Duodenal mucosa (tissue), 2 donors: ENCODE data around the gene ZNF521.

Experiments
- H3K27ac ChIP-seq: one replicate; pipeline ENCODE4 v1.7.0; 2013; ENCODE audit warnings: low read depth, low read length
- H3K27me3 ChIP-seq, 2 donors: one replicate each; pipeline ENCODE4 v1.7.0; 2013; ENCODE audit warnings: low read length in 2 of 2, control low read depth in 1 of 2; ENCODE audit not compliant: insufficient read depth in 2 of 2, control insufficient read depth in 1 of 2
- H3K36me3 ChIP-seq, 2 donors: one replicate each; pipeline ENCODE4 v1.7.0; 2013; ENCODE audit warnings: low read length in 2 of 2, control low read depth in 1 of 2; ENCODE audit not compliant: insufficient read depth in 2 of 2, control insufficient read depth in 1 of 2
- H3K4me1 ChIP-seq, 2 donors: one replicate each; pipeline ENCODE4 v1.7.0; 2013; ENCODE audit warnings: low read length in 2 of 2, control low read depth in 1 of 2; ENCODE audit not compliant: insufficient read depth in 2 of 2, control insufficient read depth in 1 of 2
- H3K4me3 ChIP-seq, 2 donors: one replicate each; pipeline ENCODE4 v1.7.0; 2013; ENCODE audit warnings: low read length in 2 of 2, low read depth in 1 of 2
- H3K9ac ChIP-seq, 2 donors: one replicate each; pipeline ENCODE4 v1.7.0; 2013; ENCODE audit warnings: low read length in 2 of 2, low read depth in 1 of 2
- H3K9me3 ChIP-seq, 2 donors: one replicate each; pipeline ENCODE4 v1.7.0; 2013; ENCODE audit warnings: low read length in 2 of 2, control low read depth in 1 of 2; ENCODE audit not compliant: control insufficient read depth in 1 of 2

ZNF521 gene

DNA sequence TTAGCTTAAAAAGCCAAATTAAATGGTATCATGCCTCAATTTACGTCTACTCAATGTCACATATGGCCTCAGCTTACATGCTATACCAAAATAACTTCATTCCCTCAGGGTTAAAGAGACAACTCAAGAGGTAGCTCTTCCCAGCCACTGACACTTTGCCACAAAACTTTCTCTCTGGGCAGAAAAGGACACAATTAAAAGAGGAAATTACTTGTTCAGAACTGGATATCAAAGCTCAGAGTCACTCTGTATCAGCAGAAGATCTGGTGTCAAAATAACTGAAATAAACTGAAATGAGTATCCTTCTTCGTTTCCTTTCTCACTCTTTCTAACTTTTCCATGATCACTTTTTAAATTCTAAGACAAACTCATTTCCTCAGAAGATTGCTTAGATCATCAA, 108.7 kb downstream of the ZNF521 start:
- no peak overlapping the region for H3K9ac ChIP-seq
- no peaks in the 10 kb centered on the region for H3K36me3 ChIP-seq
- H3K4me3 ChIP-seq: no peak overlapping the region
- no peak overlapping the region for H3K27ac ChIP-seq
- no peaks in the 10 kb centered on the region for H3K9me3 ChIP-seq
- H3K27me3 ChIP-seq: no peaks in the 10 kb centered on the region
- no peaks in the 10 kb centered on the region for H3K4me1 ChIP-seq

DNA sequence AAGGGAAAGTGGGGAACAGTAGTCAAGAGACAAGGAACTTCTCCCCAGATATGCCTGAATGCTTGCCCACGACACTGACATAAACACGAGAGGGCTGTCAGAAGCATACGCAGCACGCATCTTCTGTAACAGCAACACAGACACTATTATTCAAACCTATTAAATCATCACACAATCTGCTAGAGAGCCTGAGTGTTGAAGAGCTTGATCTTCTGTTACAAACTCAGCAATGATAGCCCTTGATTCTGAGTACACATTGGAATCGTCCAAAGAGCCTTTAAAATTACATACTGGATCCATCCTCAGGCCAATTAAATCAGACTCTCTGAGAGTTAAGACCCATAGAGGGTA, 111.6 kb downstream of the ZNF521 start:
- H3K9me3 ChIP-seq: no peaks in the 10 kb centered on the region
- no peaks in the 10 kb centered on the region for H3K4me1 ChIP-seq
- H3K27ac ChIP-seq: no peak overlapping the region
- H3K27me3 ChIP-seq: no peaks in the 10 kb centered on the region
- no peaks in the 10 kb centered on the region for H3K36me3 ChIP-seq
- H3K9ac ChIP-seq: no peak overlapping the region
- H3K4me3 ChIP-seq: no peak overlapping the region

DNA sequence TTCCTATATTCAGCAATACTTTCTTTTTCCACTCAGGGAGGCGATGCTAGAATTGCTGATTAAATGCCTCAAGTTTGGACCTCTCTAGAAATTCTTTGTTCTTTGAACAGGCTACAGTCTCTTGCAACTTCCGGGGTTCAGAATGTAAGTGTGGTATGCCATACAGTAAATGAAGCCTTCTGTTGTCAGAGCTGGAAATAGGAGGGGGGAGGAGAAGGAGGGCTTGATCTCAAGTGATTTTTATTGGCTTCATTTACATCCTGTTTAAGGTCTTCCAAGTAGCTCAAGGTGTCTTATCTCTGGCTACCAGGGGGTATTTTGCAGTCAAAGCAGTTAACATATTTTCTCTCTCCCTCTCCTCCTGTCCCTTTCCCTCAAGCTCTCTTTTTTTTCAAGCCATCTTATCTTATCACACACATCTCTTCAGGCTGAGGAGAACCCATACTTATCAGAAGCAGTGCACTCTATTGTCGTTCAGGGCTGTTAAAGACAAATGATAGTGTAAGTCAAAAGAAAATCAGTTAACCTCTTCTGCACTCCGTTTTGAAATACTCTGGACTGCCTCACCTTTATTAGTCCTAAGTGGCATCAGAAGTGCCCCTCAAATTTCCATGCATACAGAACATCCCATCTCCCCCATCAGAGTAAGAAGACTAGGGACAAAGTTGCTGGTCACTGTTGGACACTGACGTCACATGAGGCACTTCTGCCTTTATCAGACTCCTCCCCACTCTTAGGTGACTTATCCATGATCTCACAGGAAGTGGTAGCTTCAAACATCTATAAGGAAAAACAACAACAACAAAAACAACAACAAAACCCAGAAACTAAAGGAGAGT, 112.2 kb downstream of the ZNF521 start:
- no peak overlapping the region for H3K27ac ChIP-seq
- no peaks in the 10 kb centered on the region for H3K36me3 ChIP-seq
- H3K9me3 ChIP-seq: no peaks in the 10 kb centered on the region
- no peaks in the 10 kb centered on the region for H3K4me1 ChIP-seq
- H3K4me3 ChIP-seq: no peak overlapping the region
- H3K27me3 ChIP-seq: no peaks in the 10 kb centered on the region
- no peak overlapping the region for H3K9ac ChIP-seq

DNA sequence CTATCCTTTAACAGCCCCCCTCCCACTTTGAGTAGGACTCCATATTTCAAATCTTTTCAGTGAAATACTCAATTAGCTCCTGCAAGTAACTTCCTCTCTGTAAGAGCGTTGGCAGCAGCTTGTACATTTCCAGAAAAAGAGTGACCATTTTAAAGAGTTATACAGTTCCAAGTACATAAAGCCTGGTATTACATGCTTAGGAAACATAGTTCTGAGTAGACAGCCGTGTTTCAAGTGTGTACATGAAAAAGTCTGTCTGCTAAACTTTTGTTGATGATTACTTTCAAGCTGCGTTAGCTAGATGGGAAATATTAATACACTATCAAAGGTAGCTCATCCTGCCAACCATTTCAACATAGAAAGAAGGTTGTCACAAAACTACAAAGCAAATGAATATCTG, 112.8 kb downstream of the ZNF521 start:
- H3K9me3 ChIP-seq: no peaks in the 10 kb centered on the region
- no peaks in the 10 kb centered on the region for H3K27me3 ChIP-seq
- no peak overlapping the region for H3K27ac ChIP-seq
- no peaks in the 10 kb centered on the region for H3K4me1 ChIP-seq
- H3K9ac ChIP-seq: no peak overlapping the region
- H3K36me3 ChIP-seq: no peaks in the 10 kb centered on the region
- H3K4me3 ChIP-seq: no peak overlapping the region

DNA sequence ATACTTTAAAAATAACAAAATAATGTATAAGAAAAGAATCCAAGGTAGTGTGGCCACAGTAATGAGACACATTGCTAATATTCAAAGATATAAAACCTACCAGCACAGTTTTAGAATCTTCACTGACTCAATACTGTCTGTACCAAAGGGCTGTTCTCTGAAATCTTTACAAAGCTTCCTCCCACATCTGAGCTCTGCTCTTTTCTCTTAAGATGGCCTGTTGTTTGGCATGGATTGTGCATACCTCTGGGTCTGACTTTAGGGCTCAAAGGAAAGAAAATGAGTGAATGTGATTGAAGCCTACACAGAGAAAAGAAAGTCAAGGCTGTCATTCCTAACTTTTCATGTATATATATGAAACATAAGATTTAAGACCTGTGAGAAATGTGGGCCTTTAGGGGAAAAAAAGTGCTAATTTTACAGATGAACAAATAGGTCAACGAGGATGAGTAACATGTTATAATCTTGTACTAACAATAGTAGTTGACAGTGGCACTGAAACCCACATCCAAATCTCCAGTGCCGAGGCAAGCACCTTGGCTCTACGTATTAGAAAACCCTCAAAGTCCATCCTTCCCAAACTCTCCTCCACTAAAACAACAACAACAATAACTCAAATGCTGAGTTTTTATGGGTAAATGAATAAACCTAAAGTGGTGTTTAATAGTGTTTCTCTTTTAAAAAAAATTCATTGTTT, 114.2 kb downstream of the ZNF521 start:
- Histone ChIP-seq H3K27me3 (peaks cover 0 to 3% of the 10 kb centered on the region in 2 donors), H3K36me3 (no peaks in the 10 kb centered on the region), H3K4me1 (no peaks in the 10 kb centered on the region), H3K9me3 (no peaks in the 10 kb centered on the region), H3K9ac (no peak overlapping the region), H3K4me3 (no peak overlapping the region), H3K27ac (no peak overlapping the region)

DNA sequence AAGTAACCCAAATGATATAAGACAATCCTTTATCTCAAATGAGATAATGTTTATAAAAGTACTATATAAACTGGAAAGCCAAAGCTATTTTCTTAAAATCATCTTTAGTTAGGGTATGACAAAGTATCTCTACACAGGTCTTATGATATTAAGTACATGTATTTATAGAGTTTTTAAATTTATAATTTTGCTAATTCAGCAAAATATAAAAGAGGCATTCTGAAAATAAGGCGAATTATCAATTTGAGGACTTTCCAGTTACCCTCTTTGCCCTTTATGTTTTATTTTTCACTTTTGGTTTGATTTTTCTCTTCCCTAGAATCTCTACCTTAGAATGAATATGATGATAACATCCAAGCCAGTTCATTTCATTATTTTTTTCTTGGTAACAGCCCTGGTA, 115.2 kb downstream of the ZNF521 start:
- Histone ChIP-seq H3K27me3 (peaks cover 0 to 5% of the 10 kb centered on the region in 2 donors), H3K4me1 (no peaks in the 10 kb centered on the region), H3K27ac (no peak overlapping the region), H3K36me3 (no peaks in the 10 kb centered on the region), H3K4me3 (no peak overlapping the region), H3K9me3 (no peaks in the 10 kb centered on the region), H3K9ac (no peak overlapping the region)

DNA sequence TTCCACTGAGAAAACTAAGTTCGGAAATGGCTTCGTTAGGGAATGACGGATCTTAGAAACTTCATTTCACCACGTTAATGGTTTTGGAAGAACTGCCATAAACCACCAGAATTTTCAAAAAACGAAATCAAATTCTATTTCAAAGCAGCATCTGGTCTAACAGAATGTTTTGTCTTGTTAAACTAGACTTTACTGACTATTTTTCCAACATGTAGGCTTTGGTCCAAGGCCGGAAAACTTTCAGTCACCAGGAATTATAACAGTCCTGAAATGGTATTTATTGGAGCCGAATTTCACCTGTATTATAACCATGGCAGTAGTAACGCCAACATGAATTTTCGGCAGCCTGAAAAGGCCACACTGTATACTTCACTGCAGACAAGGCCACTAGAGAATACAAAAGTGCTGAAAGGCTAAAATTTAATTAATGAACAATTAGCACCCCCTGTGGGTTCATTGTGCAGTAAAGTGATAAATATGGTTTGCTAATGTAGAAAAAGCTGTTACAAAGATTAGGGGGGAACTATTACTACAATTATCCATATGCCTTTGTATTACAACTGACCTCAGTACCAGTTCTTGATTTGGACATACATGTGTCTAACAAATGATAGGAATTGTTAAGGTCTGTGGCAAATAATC, 116.4 kb downstream of the ZNF521 start:
- Histone ChIP-seq H3K4me3 (no peak overlapping the region), H3K27ac (no peak overlapping the region), H3K27me3 (peaks cover 0 to 5% of the 10 kb centered on the region in 2 donors), H3K9ac (no peak overlapping the region), H3K36me3 (no peaks in the 10 kb centered on the region), H3K4me1 (peaks cover 0 to 6% of the 10 kb centered on the region in 2 donors), H3K9me3 (no peaks in the 10 kb centered on the region)

DNA sequence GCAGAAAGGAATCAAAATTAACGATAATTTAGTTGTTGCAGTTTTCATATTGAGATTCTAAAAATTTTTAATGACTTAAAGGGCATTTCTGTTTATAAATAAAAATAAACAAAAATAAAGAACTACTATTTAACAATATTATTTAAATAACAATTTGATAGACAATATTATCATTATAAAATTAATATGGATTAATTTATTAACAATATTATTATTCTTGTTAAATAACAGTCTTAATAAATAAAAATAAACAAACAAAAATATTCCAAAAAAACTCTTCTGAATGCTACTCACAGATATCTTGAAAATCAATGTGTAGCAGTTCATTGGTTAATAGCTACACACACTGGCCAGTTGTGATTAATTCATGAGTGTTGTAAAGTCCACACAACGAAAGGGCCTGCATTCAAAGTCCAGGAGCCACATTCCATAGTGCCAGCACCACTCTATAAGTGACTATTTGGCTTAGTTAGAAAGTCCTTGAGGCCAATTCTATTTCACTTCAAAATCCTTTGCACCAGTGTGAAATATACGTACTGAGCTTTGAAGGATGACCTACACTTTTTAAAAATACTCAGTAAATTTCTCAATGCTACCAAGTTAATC, 117.1 kb downstream of the ZNF521 start:
- Histone ChIP-seq H3K9ac (no peak overlapping the region), H3K9me3 (no peaks in the 10 kb centered on the region), H3K4me3 (no peak overlapping the region), H3K4me1 (peaks cover 0 to 6% of the 10 kb centered on the region in 2 donors), H3K36me3 (no peaks in the 10 kb centered on the region), H3K27ac (no peak overlapping the region), H3K27me3 (peaks cover 0 to 5% of the 10 kb centered on the region in 2 donors)

DNA sequence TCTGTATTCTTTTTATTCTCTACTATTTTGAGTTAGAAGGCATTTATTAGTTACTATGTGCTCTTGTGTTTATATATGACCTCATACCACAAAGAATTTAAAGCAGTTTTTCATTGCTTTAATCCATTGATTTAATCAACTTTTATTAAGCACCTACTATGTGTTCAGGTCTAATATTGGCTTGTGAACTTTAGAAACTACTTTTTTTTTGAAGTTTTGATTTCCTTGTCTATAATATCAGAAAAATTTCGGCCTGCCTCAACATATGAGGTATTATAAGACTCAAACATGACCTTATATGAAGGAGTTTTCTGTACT, 117.7 kb downstream of the ZNF521 start:
- no peak overlapping the region for H3K4me3 ChIP-seq

More for the DNA sequence above, 117.7 kb downstream of the ZNF521 start:
- Histone ChIP-seq H3K36me3 (no peaks in the 10 kb centered on the region), H3K27ac (no peak overlapping the region), H3K27me3 (peaks cover 0 to 5% of the 10 kb centered on the region in 2 donors), H3K4me1 (peaks cover 0 to 6% of the 10 kb centered on the region in 2 donors), H3K9me3 (no peaks in the 10 kb centered on the region), H3K9ac (no peak overlapping the region)
